Globus pallidus (tissue), 1 donor: Measurements from ENCODE around the gene TMEM219.
"Not testable (repeated sequence)": the region's sequence is repeated elsewhere in the genome, so short reads cannot be mapped to it uniquely, and the experiment has no call there.

Source experiments
- DNase-seq: peaks from one replicate; pipeline ENCODE4 v3.0.0-alpha.2; 2015; ENCODE audit warnings: low spot score

The TMEM219 gene

GRCh38 chr16:30011714-30012504 lies 50.0 kb downstream of the TMEM219 start:
- DNase-seq: no peak

GRCh38 chr16:30012598-30012997 lies 50.7 kb downstream of the TMEM219 start:
- DNase-seq: not testable (repeated sequence)

DNA sequence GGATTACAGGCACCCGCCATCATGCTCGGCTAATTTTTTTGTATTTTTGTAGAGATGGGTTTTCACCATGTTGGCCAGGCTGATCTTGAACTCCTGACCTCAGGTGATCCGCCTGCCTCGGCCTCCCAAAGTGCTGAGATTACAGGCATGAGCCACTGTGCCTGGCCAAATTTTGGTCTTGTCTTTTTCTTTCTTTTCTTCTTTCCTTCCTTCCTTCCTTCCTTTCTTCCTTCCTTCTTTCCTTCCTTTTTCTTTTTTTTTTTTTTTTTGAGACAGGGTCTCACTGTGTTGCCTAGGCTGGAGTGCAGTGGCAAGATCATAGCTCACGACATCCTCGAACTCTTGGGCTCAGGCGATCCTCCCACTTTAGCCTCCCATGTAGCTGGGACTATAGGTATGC lies 53.6 kb downstream of the TMEM219 start:
- not testable (repeated sequence) for DNase-seq

DNA sequence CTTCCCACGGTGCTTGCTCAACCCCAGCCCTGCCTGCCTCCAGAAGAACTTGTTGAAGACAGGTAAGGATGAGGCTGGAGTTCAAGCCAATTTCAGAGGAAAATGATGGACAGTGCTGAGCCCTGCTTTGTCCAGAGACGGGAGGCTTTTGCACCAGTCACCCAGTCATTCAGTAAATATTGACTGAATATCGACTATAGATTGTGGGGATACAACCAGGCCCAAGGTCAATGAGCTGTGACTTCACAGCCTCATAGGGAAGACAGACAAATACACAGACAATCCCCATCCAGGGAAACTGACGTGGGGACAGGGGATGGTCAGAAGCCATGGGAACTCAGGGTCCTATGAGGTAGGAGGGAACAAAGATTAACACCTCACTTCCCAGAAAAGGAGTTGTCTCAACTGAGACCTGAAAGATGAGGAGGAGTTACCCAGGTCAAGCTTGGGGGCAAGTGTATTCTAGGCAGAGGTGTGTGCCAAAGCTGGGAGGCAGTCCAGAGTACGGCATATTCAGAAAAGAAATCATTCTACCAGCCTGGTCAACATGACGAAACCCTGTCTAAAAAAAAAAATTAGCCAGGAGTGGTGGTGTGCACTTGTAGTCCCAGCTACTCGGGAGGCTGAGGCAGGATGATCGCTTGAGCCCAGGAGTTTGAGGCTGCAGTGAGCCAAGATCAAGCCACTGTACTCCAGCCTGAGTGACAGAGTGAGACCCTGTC lies 54.8 kb downstream of the TMEM219 start:
- DNase-seq: no peak

- no peak for DNase-seq
These were observed 55.4 kb downstream of the TMEM219 start for GRCh38 chr16:30017277-30017656.

GRCh38 chr16:30017937-30018336 lies 56.1 kb downstream of the TMEM219 start:
- DNase-seq: not testable (repeated sequence)

GRCh38 chr16:30018731-30019158 lies 56.9 kb downstream of the TMEM219 start:
- no peak for DNase-seq
